ENCODE results near the gene SPRY4.

DNA sequence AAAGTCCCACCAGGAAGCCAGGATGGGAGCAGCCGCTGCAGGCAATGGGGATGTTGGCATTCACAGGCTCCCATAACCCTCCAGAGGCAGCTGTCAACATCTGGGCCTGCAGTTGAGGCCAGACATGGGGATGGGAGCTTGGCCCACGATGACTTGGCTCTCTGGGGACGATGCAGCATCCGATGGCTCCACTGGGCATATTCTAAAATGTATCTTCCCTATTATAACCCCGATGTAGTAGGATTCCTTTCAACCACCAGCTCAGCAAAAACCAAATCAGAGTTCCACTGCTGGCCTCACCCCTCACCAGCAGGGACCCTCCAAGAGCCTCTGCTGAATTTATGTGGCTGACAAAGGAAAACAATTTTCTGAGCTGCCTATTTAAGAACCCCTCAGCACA, 7.1 kb downstream of the SPRY4 start:
- TF ChIP-seq POLR2A (IDR thresholded peaks at IDR 0.05; ENCODE audit: low read length) (no peak), GATA1 (IDR thresholded peaks at IDR 0.05; ENCODE audit: low read depth, low read length) (no peak)
